ENCODE data around the gene CBX1. TPM values are rescaled to one million over a fixed set of nuclear protein-coding genes. Genes with fewer than 3 reads are reported as not detected.
A peak's percentile ranks its signal among the peaks of the same experiment; 100 is the strongest.
"Not testable (repeated sequence)": the region's sequence is repeated elsewhere in the genome, so short reads cannot be mapped to it uniquely, and the experiment has no call there.

CBX1 gene
- total RNA-seq, 2 experiments from 2014 or later = 52.3 to 53.0 TPM

- ATAC-seq (no peak), DNase-seq (no peak)
- peaks cover 12% of the 10 kb centered on the region for H3K36me3 Mint-ChIP-seq (ENCODE audit: low read depth)
- H3K4me3 Mint-ChIP-seq = no peak overlapping the region
- peaks cover 13% of the 10 kb centered on the region for H3K4me1 Mint-ChIP-seq (ENCODE audit: low read depth)
- intact Hi-C loops (cut with micrococcal nuclease) = no loop called here
- POLR2A ChIA-PET = interaction anchor here (1.2 to 1.6 kb wide), 2 partner anchors 16 to 28 kb away, joined by 3 read pairs; no protein-coding TSS in a partner anchor
- H3K9me3 Mint-ChIP-seq = no peaks in the 10 kb centered on the region
- CTCF ChIA-PET = interaction anchor here (1.3 to 1.6 kb wide), 2 partner anchors 13 to 19 kb away, joined by 5 to 6 read pairs; no protein-coding TSS in a partner anchor
- TF ChIP-seq CTCF (IDR thresholded peaks at IDR 0.05) = no peak
- H3K27me3 Mint-ChIP-seq = no peaks in the 10 kb centered on the region
- no peak overlapping the region for H3K27ac Mint-ChIP-seq
Measured at GRCh38 chr17:48093341-48094045, 7.8 kb downstream of the CBX1 start.

GRCh38 chr17:48084932-48085331 lies 16.3 kb downstream of the CBX1 start:
- Mint-ChIP-seq H3K27ac (no peak overlapping the region), H3K9me3 (no peaks in the 10 kb centered on the region), H3K27me3 (no peaks in the 10 kb centered on the region), H3K36me3 (ENCODE audit: low read depth) (no peaks in the 10 kb centered on the region), H3K4me1 (ENCODE audit: low read depth) (peaks cover 10% of the 10 kb centered on the region), H3K4me3 (no peak overlapping the region)
- ChIA-PET POLR2A (interaction anchor here (0.7 to 1.4 kb wide), 2 partner anchors 39 to 749 kb away, joined by 3 read pairs; no protein-coding TSS in a partner anchor), CTCF (interaction anchor here (1.9 to 4.3 kb wide), 4 partner anchors 10 to 59 kb away, joined by 6 to 21 read pairs (median 12); no protein-coding TSS in a partner anchor)
- intact Hi-C loops (cut with micrococcal nuclease) = no loop called here
- DNase-seq = no peak
- ATAC-seq = no peak
- TF ChIP-seq CTCF (IDR thresholded peaks at IDR 0.05) = no peak

DNA sequence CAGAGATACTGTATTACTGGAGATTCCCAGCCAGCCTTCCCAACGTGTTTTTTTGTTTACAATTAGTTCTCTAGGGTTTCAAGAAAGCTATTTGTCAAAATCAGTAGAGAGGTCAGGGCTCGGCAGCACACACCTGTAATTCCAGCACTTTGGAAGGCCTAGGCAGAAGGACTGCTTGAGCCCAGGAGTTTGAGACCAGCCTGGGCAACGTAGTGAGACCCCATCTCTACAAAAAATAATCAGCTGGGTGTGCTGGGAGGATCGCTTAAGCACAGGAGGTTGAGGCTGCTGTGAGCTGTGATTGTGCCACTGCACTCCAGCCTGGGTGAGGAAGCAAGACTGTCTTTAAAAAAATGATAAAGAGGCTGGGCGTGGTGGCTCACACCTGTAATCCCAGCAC lies 19.4 kb downstream of the CBX1 start:
- Mint-ChIP-seq H3K36me3 (ENCODE audit: low read depth) (no peaks in the 10 kb centered on the region), H3K9me3 (no peaks in the 10 kb centered on the region), H3K4me1 (ENCODE audit: low read depth) (peaks cover 10% of the 10 kb centered on the region), H3K27ac (no peak overlapping the region), H3K4me3 (no peak overlapping the region), H3K27me3 (no peaks in the 10 kb centered on the region)
- ChIA-PET CTCF (interaction anchor here (0.8 to 20.3 kb wide), 13 partner anchors 7 to 67 kb away, joined by 3 to 283 read pairs (median 26); partner anchors contain the start of gene SNX11), POLR2A (interaction anchor here (2.0 kb wide), 1 partner anchor 51 kb away, joined by 6 read pairs; no protein-coding TSS in a partner anchor)
- TF ChIP-seq CTCF (IDR thresholded peaks at IDR 0.05) = no peak
- intact Hi-C loops (cut with micrococcal nuclease) = loop anchor here (2.0 kb wide), 1 partner anchor 49 kb away; no protein-coding TSS in a partner anchor
- DNase-seq (no peak), ATAC-seq (no peak)

GRCh38 chr17:48077152-48077551 lies 24.1 kb downstream of the CBX1 start:
- ChIA-PET CTCF (interaction anchor here (0.6 to 20.3 kb wide), 6 partner anchors 9 to 54 kb away, joined by 3 to 283 read pairs (median 71); partner anchors contain the start of gene NFE2L1), POLR2A (interaction anchor here (0.8 to 1.2 kb wide), 2 partner anchors 50 to 128 kb away, joined by 3 to 4 read pairs; no protein-coding TSS in a partner anchor)
- H3K27me3 Mint-ChIP-seq; intact Hi-C loops (cut with micrococcal nuclease); H3K4me3 Mint-ChIP-seq; ATAC-seq; H3K9me3 Mint-ChIP-seq; H3K4me1 Mint-ChIP-seq (ENCODE audit: low read depth); H3K27ac Mint-ChIP-seq; DNase-seq: not testable (repeated sequence)
- H3K36me3 Mint-ChIP-seq (ENCODE audit: low read depth) = peaks cover 12% of the 10 kb centered on the region

- ATAC-seq (peak; percentile 90), DNase-seq (peak; percentile 89)
- no peaks in the 10 kb centered on the region for H3K9me3 Mint-ChIP-seq
- POLR2A ChIA-PET = interaction anchor here (1.0 to 1.7 kb wide), 3 partner anchors 10 to 48 kb away, joined by 3 to 10 read pairs (median 4); no protein-coding TSS in a partner anchor
- no peak overlapping the region for H3K27ac Mint-ChIP-seq
- TF ChIP-seq CTCF (IDR thresholded peaks at IDR 0.05) = peak; percentile 79
- H3K4me1 Mint-ChIP-seq (ENCODE audit: low read depth) = no peaks in the 10 kb centered on the region
- no peaks in the 10 kb centered on the region for H3K27me3 Mint-ChIP-seq
- intact Hi-C loops (cut with micrococcal nuclease) = loop anchor here (1.0 kb wide), 1 partner anchor 48 kb away; no protein-coding TSS in a partner anchor
- CTCF ChIA-PET = interaction anchor here (0.7 to 20.3 kb wide), 24 partner anchors 8 to 125 kb away, joined by 3 to 283 read pairs (median 4); partner anchors contain the start of gene NFE2L1
- no peak overlapping the region for H3K4me3 Mint-ChIP-seq
- peaks cover 20% of the 10 kb centered on the region for H3K36me3 Mint-ChIP-seq (ENCODE audit: low read depth)
Measured at GRCh38 chr17:48074322-48075081, 26.8 kb downstream of the CBX1 start.

- H3K9me3 Mint-ChIP-seq; H3K27ac Mint-ChIP-seq; H3K4me3 Mint-ChIP-seq; ATAC-seq; H3K27me3 Mint-ChIP-seq; DNase-seq; H3K4me1 Mint-ChIP-seq (ENCODE audit: low read depth): not testable (repeated sequence)
- ChIA-PET POLR2A (interaction anchor here (0.6 to 1.7 kb wide), 3 partner anchors 25 to 83 kb away, joined by 3 to 10 read pairs (median 4); no protein-coding TSS in a partner anchor), CTCF (interaction anchor here (0.7 to 20.3 kb wide), 12 partner anchors 9 to 61 kb away, joined by 3 to 283 read pairs (median 6); no protein-coding TSS in a partner anchor)
- intact Hi-C loops (cut with micrococcal nuclease) = loop anchor here (1.0 kb wide), 1 partner anchor 47 kb away; no protein-coding TSS in a partner anchor
- H3K36me3 Mint-ChIP-seq (ENCODE audit: low read depth) = peaks cover 20% of the 10 kb centered on the region
Measured at GRCh38 chr17:48073566-48074094, 27.6 kb downstream of the CBX1 start.

DNA sequence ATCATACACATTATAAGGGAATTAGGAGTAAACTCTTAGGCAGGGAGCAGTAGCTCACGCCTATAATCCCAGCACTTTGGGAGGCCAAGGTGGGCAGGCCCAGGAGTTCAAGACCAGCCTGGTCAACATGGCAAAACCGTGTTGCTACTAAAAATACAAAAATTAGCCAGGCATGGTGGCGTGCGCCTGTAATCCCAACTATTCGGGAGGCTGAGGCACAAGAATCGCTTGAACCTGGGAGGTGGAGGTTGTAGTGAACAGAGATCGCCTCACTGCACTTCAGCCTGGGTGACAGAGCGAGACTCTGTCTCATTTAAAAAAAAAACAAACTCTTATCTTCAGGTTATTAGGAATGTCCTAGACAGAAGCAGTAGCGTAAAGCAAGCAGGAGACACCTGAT lies 28.5 kb downstream of the CBX1 start:
- peaks cover 20% of the 10 kb centered on the region for H3K36me3 Mint-ChIP-seq (ENCODE audit: low read depth)
- H3K9me3 Mint-ChIP-seq; H3K4me1 Mint-ChIP-seq (ENCODE audit: low read depth); intact Hi-C loops (cut with micrococcal nuclease); DNase-seq; H3K4me3 Mint-ChIP-seq; H3K27me3 Mint-ChIP-seq; ATAC-seq; H3K27ac Mint-ChIP-seq: not testable (repeated sequence)
- ChIA-PET POLR2A (interaction anchor here (1.0 to 1.6 kb wide), 2 partner anchors 28 to 47 kb away, joined by 3 to 10 read pairs; partner anchors contain the start of gene CBX1), CTCF (interaction anchor here (0.7 to 20.3 kb wide), 5 partner anchors 10 to 45 kb away, joined by 3 to 283 read pairs (median 8); no protein-coding TSS in a partner anchor)

Measured in activated CD8-positive, alpha-beta T cell treated with anti-CD3 and anti-CD28 coated beads for 36 hours (primary cell).